ENCODE results near the gene SERPINE2. TPM values are rescaled to one million over a fixed set of nuclear protein-coding genes. Genes with fewer than 3 reads are reported as not detected.

Gene SERPINE2
- total and polyA plus RNA-seq, 2 donors (not counting 3 experiments of a cell fraction or from before 2014, with no cell fraction given) = 4.0 to 8.8 TPM

DNA sequence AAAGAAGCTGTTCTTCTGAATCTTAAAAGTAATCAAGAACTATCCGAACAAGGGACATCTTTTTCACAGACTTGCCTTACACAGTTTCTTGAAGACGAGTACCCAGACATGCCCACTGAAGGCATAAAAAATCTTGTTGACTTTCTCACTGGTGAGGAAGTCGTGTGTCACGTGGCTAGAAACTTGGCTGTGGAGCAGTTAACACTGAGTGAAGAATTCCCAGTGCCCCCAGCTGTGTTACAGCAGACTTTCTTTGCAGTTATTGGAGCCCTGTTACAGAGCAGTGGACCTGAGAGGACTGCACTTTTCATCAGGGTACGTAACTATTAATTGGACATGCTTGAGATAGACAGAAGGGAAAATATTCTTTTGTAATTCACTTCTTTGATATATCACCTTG, 79.4 kb downstream of the SERPINE2 start:
- peaks cover 63% of the 10 kb centered on the region for H3K79me2 ChIP-seq (ENCODE audit: control insufficient read depth, insufficient read depth, low read length)
- DNase-seq (ENCODE audit: low read depth, low spot score) (peak; percentile 82), FAIRE-seq (peak; percentile 79)
- peak overlapping the region; percentile 99 for H3K4me2 ChIP-seq (ENCODE audit: insufficient read depth, low read length)
- no peaks in the 10 kb centered on the region for H3K27me3 ChIP-seq (ENCODE audit: control insufficient read depth in 2 of 2, insufficient read depth in 2 of 2, low read length in 2 of 2)
- H3K4me3 ChIP-seq (replicated peaks in 1 of 3; ENCODE audit: insufficient read depth in 1 of 3, low read depth in 1 of 3, low read length in 3 of 3) = no peak overlapping the region
- dilution Hi-C loops (cut with MboI; ENCODE audit: extremely low pct_ligation_motif_present, low sequenced_read_pairs) = no loop called here
- H3K4me1 ChIP-seq (ENCODE audit: control insufficient read depth, extremely low read depth, insufficient read depth, low read length) = peaks cover 38% of the 10 kb centered on the region
- intact Hi-C loops (cut with micrococcal nuclease) = loop anchor here (5.0 to 10.0 kb wide), 2 partner anchors 183 to 235 kb away; no protein-coding TSS in a partner anchor
- peaks cover 8 to 11% of the 10 kb centered on the region in 2 experiments for H3K36me3 ChIP-seq (ENCODE audit: control insufficient read depth in 2 of 2, extremely low read depth in 1 of 2, insufficient read depth in 2 of 2, low read length in 2 of 2)
- no peak overlapping the region for H3K27ac ChIP-seq (ENCODE audit: insufficient read depth, low read depth, low read length)
- no peaks in the 10 kb centered on the region for H3K9me1 ChIP-seq (replicated peaks; ENCODE audit: control insufficient read depth, extremely low read depth, insufficient read depth, low read length)
- no TSS peak for BruUV-seq (replicated peaks)
- ChIA-PET CTCF (interaction anchor here (1.0 to 1.3 kb wide), 2 partner anchors 10 to 325 kb away, joined by 3 to 10 read pairs; no protein-coding TSS in a partner anchor), POLR2A (no interaction called here)
- H3K9ac ChIP-seq (replicated peaks; ENCODE audit: extremely low read depth, insufficient read depth, low read length) = no peak overlapping the region
- TF ChIP-seq, protein P1, sequence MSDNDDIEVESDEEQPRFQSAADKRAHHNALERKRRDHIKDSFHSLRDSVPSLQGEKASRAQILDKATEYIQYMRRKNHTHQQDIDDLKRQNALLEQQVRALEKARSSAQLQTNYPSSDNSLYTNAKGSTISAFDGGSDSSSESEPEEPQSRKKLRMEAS (IDR thresholded peaks at IDR 0.05; ENCODE audit: insufficient read depth, insufficient read length) = peak; percentile 57
- no peak for TF ChIP-seq GATA2 (IDR thresholded peaks at IDR 0.05; ENCODE audit: insufficient read depth, insufficient read length, low read depth, low read length)
- H4K20me1 ChIP-seq (replicated peaks; ENCODE audit: control insufficient read depth, extremely low read depth, insufficient read depth, low read length) = no peaks in the 10 kb centered on the region
- no peaks in the 10 kb centered on the region for H3K9me3 ChIP-seq (replicated peaks; ENCODE audit: control insufficient read depth, insufficient read depth, low read length)
- no peak overlapping the region for H2AFZ ChIP-seq (ENCODE audit: low read depth, low read length)

DNA sequence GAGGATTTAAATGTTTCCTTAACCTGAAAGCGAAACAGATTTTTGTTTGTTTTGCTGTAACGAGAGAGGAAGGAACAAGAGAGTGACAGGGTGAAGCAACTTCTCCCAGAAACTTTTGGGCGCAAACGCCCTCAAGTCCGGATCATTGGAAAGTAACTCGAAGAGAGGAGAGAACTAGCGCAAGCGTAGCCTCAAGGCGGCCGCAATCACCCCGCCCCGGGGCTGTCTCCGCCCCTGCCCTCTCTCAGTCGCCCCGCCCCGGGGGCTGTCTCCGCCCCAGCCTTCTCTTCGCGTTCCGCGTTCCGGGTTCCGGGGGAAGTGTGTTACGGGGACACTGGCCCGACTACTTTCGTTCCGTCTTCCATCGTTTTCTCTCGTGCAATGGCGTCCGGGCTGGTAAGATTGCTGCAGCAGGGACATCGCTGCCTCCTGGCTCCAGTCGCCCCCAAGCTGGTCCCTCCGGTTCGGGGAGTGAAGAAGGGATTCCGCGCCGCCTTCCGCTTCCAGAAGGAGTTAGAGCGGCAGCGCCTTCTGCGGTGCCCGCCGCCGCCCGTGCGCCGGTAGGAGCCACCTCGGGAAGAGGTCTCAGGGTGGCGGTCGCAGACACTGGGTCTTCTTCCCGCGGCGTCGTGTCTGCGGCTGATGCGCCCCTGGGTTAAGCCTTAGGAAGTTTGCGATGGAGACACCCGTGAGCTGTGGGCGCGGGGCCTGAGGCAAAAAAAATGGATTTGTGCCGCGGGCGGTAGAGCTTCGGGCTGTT, 81.8 kb downstream of the SERPINE2 start, which contains the start of gene MRPL44:
Gene MRPL44, plus strand, starts transcription at position 372 of the 760 bp plus-strand sequence. Its CDS starts 10 bp downstream, at position 382.
- peak; percentile 95 for FAIRE-seq

More for the DNA sequence above, 81.8 kb downstream of the SERPINE2 start, which contains the start of gene MRPL44:
- dilution Hi-C loops (cut with MboI; ENCODE audit: extremely low pct_ligation_motif_present, low sequenced_read_pairs) = no loop called here
- BruUV-seq (replicated peaks) = TSS peak; percentile 64
- DNase-seq (ENCODE audit: low read depth, low spot score) = peak; percentile 95
- peaks cover 6 to 9% of the 10 kb centered on the region in 2 experiments for H3K36me3 ChIP-seq (ENCODE audit: control insufficient read depth in 2 of 2, extremely low read depth in 1 of 2, insufficient read depth in 2 of 2, low read length in 2 of 2)
- H3K4me1 ChIP-seq (ENCODE audit: control insufficient read depth, extremely low read depth, insufficient read depth, low read length) = peaks cover 38% of the 10 kb centered on the region
- H3K9me1 ChIP-seq (replicated peaks; ENCODE audit: control insufficient read depth, extremely low read depth, insufficient read depth, low read length) = no peaks in the 10 kb centered on the region
- H3K27me3 ChIP-seq (ENCODE audit: control insufficient read depth in 2 of 2, insufficient read depth in 2 of 2, low read length in 2 of 2) = no peaks in the 10 kb centered on the region
- ChIA-PET POLR2A (no interaction called here), CTCF (interaction anchor here (1.1 kb wide), 1 partner anchor 13 kb away, joined by 7 read pairs; no protein-coding TSS in a partner anchor)
- H2AFZ ChIP-seq (ENCODE audit: low read depth, low read length) = peak within 1 kb of the TSS; percentile 89
- H3K9me3 ChIP-seq (replicated peaks; ENCODE audit: control insufficient read depth, insufficient read depth, low read length) = no peaks in the 10 kb centered on the region
- no peaks in the 10 kb centered on the region for H4K20me1 ChIP-seq (replicated peaks; ENCODE audit: control insufficient read depth, extremely low read depth, insufficient read depth, low read length)
- intact Hi-C loops (cut with micrococcal nuclease) = loop anchor here (1.0 to 10.0 kb wide), 5 partner anchors 12 to 232 kb away; partner anchors contain the start of gene WDFY1
- H3K4me3 ChIP-seq (replicated peaks in 1 of 3; ENCODE audit: insufficient read depth in 1 of 3, low read depth in 1 of 3, low read length in 3 of 3) = peak within 1 kb of the TSS; percentile 89 to 99 (median 95)
- peaks cover 49% of the 10 kb centered on the region for H3K79me2 ChIP-seq (ENCODE audit: control insufficient read depth, insufficient read depth, low read length)
- H3K27ac ChIP-seq (ENCODE audit: insufficient read depth, low read depth, low read length) = peak within 1 kb of the TSS; percentile 58
- H3K4me2 ChIP-seq (ENCODE audit: insufficient read depth, low read length) = peak within 1 kb of the TSS; percentile 99
- H3K9ac ChIP-seq (replicated peaks; ENCODE audit: extremely low read depth, insufficient read depth, low read length) = peak within 1 kb of the TSS; percentile 86
- TF ChIP-seq GATA2 (IDR thresholded peaks at IDR 0.05; ENCODE audit: insufficient read depth, insufficient read length, low read depth, low read length) (no peak), POLR2A (IDR thresholded peaks at IDR 0.05; ENCODE audit: low read depth, low read length) (peak; percentile 90), EZH2 (IDR thresholded peaks at IDR 0.05; ENCODE audit: borderline replicate concordance, low read depth, low read length, severe bottlenecking) (no peak), JUN (IDR thresholded peaks at IDR 0.05; ENCODE audit: borderline replicate concordance, insufficient read depth, insufficient read length, low read depth) (no peak), POLR2AphosphoS5 (IDR thresholded peaks at IDR 0.05; ENCODE audit: insufficient read depth, low read depth, low read length) (peak; percentile 94), MYC (IDR thresholded peaks at IDR 0.05; ENCODE audit: low read depth, low read length) (peak; percentile 25), FOS (IDR thresholded peaks at IDR 0.05; ENCODE audit: borderline replicate concordance, insufficient read depth, low read length) (no peak)
- TF ChIP-seq, protein P2, sequence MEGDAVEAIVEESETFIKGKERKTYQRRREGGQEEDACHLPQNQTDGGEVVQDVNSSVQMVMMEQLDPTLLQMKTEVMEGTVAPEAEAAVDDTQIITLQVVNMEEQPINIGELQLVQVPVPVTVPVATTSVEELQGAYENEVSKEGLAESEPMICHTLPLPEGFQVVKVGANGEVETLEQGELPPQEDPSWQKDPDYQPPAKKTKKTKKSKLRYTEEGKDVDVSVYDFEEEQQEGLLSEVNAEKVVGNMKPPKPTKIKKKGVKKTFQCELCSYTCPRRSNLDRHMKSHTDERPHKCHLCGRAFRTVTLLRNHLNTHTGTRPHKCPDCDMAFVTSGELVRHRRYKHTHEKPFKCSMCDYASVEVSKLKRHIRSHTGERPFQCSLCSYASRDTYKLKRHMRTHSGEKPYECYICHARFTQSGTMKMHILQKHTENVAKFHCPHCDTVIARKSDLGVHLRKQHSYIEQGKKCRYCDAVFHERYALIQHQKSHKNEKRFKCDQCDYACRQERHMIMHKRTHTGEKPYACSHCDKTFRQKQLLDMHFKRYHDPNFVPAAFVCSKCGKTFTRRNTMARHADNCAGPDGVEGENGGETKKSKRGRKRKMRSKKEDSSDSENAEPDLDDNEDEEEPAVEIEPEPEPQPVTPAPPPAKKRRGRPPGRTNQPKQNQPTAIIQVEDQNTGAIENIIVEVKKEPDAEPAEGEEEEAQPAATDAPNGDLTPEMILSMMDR (IDR thresholded peaks at IDR 0.05; ENCODE audit: extremely low read depth in 1 of 2, insufficient read depth in 1 of 2, low read depth in 1 of 2, low read length in 2 of 2) = no peak
- TF ChIP-seq, protein P1 (IDR thresholded peaks at IDR 0.05; ENCODE audit: insufficient read depth, insufficient read length) = peak; percentile 17

Measured in endothelial cell of umbilical vein (primary cell).